ENCODE measurements around the gene KLF11. TPM values are rescaled to one million over a fixed set of nuclear protein-coding genes. Genes with fewer than 3 reads are reported as not detected.

Gene KLF11
- total and polyA plus RNA-seq, 9 of the 15 experiments (the other 6 are each of a cell fraction or from before 2014, with no cell fraction given): 2.1 to 13.4 (median 6.5) TPM

DNA sequence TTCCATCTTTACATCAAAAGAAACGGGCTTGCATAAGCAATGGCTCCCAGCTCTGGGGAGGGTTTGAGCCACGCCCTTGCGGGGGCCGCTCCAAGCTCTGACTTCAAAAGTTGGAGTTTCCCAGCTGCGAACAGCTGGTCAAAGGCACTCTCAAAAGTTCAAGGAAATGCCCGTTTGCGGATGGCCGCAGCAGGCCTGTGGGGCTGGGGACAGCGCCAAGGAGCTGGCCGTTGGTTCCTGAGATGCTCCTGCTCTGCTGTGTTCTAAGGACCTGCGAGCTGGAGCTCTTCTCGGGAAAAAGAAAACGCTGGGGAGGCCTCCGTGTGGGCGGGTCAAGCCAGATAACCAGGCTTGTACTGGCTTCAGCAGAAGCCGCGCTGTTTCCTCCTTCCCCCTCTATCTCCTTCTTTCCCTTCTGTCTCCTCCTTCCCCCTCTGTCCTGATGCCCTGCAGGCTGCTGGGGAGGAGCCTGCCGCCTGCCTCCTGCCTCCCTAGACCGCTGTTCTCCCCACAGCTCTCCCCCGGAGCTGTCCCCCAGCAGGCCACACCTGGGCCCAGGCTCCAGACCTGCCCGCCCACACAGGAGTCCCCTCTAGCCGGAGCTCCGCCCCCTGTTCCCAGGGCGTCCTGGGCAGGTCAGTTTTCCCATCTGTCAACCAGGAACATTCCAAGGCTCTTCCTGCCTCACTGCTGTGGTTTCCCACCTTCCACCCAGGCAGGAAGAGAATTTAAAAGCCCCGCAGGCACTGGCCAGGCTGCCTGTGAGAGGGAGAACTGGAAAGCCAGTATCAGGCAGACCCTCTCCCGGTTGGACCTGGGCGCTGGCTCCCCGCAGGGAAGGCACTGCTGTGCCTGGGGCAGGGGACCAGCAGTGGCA, 14.1 kb downstream of the KLF11 start (continued):
- TF ChIP-seq RFX1 (IDR thresholded peaks at IDR 0.05) (no peak), RBM17 (IDR thresholded peaks at IDR 0.05; ENCODE audit: borderline replicate concordance, low read depth, low read length) (no peak), ZKSCAN8 (CRISPR knock-in tag; IDR thresholded peaks at IDR 0.05) (0 out of 2 replicates have a peak, but pooled peaks have one; percentile 56), ZBTB7A (IDR thresholded peaks at IDR 0.05; ENCODE audit: borderline replicate concordance, control insufficient read depth, low read depth, low read length) (peak; percentile 30; the same call in 1 of the 2 replicates), SUPT5H (IDR thresholded peaks at IDR 0.05) (no peak), CCNT2 (IDR thresholded peaks at IDR 0.05; ENCODE audit: borderline replicate concordance, extremely low read depth, insufficient read length, low read depth, low read length) (peak; percentile 33), GTF2E2 (tag; IDR thresholded peaks at IDR 0.05) (no peak), LEF1 (IDR thresholded peaks at IDR 0.05) (peak; percentile 77), ZNF253 (CRISPR knock-in tag; conservative IDR thresholded peaks at IDR 0.05) (no peak), DPF2 (IDR thresholded peaks at IDR 0.05) (peak; percentile 61), MXI1 (IDR thresholded peaks at IDR 0.05; ENCODE audit: low read depth, low read length) (no peak), TAF7 (tag; IDR thresholded peaks at IDR 0.05) (peak; percentile 66; the same call in 1 of the 2 replicates), COPS2 (conservative IDR thresholded peaks at IDR 0.05) (no peak), CXXC5 (CRISPR knock-in tag; IDR thresholded peaks at IDR 0.05) (peak; percentile 30; the same call in 1 of the 2 replicates), LCOR (CRISPR knock-in tag; IDR thresholded peaks at IDR 0.05) (peak; percentile 31; the same call in 1 of the 2 replicates), PHTF2 (CRISPR knock-in tag; IDR thresholded peaks at IDR 0.05) (no peak), RCOR1 (IDR thresholded peaks at IDR 0.05; ENCODE audit: borderline replicate concordance in 1 of 2, low read depth in 2 of 2, low read length in 2 of 2) (peak in 1 of 2 experiments; percentile 37; a peak in 1 of 4 replicates), ZNF134 (CRISPR knock-in tag; conservative IDR thresholded peaks at IDR 0.05) (no peak), CREBBP (IDR thresholded peaks at IDR 0.05; ENCODE audit: low read depth, low read length) (no peak)
- TF ChIP-seq, protein P1, sequence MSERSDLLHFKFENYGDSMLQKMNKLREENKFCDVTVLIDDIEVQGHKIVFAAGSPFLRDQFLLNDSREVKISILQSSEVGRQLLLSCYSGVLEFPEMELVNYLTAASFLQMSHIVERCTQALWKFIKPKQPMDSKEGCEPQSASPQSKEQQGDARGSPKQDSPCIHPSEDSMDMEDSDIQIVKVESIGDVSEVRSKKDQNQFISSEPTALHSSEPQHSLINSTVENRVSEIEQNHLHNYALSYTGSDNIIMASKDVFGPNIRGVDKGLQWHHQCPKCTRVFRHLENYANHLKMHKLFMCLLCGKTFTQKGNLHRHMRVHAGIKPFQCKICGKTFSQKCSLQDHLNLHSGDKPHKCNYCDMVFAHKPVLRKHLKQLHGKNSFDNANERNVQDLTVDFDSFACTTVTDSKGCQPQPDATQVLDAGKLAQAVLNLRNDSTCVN (CRISPR knock-in tag; IDR thresholded peaks at IDR 0.05): no peak
- TF ChIP-seq, protein P2, sequence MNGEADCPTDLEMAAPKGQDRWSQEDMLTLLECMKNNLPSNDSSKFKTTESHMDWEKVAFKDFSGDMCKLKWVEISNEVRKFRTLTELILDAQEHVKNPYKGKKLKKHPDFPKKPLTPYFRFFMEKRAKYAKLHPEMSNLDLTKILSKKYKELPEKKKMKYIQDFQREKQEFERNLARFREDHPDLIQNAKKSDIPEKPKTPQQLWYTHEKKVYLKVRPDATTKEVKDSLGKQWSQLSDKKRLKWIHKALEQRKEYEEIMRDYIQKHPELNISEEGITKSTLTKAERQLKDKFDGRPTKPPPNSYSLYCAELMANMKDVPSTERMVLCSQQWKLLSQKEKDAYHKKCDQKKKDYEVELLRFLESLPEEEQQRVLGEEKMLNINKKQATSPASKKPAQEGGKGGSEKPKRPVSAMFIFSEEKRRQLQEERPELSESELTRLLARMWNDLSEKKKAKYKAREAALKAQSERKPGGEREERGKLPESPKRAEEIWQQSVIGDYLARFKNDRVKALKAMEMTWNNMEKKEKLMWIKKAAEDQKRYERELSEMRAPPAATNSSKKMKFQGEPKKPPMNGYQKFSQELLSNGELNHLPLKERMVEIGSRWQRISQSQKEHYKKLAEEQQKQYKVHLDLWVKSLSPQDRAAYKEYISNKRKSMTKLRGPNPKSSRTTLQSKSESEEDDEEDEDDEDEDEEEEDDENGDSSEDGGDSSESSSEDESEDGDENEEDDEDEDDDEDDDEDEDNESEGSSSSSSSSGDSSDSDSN (IDR thresholded peaks at IDR 0.05; ENCODE audit: borderline replicate concordance in 1 of 2, low read depth in 2 of 2, low read length in 2 of 2): peak; percentile 36 to 75; a peak in 2 of 4 replicates
- TF ChIP-seq, protein P3, sequence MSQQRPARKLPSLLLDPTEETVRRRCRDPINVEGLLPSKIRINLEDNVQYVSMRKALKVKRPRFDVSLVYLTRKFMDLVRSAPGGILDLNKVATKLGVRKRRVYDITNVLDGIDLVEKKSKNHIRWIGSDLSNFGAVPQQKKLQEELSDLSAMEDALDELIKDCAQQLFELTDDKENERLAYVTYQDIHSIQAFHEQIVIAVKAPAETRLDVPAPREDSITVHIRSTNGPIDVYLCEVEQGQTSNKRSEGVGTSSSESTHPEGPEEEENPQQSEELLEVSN (IDR thresholded peaks at IDR 0.05; ENCODE audit: borderline replicate concordance in 1 of 2, extremely low read depth in 1 of 2, insufficient read depth in 1 of 2, insufficient read length in 1 of 2, low read depth in 1 of 2, low read length in 1 of 2, poor library complexity in 1 of 2, severe bottlenecking in 1 of 2): peak in 1 of 2 experiments; percentile 15
